NCI-H748 treated with DMSO at 0.1 percent for 48 hours (cell line): ENCODE results near the gene DHX58.
"Not testable (repeated sequence)": the region's sequence is repeated elsewhere in the genome, so short reads cannot be mapped to it uniquely, and the experiment has no call there.

Experiments used
- DNase-seq: peaks from one replicate; lab custom pipeline; 2025; lab: John Stamatoyannopoulos, UW

DHX58 gene

GRCh38 chr17:42112552-42113176 lies at the start of gene DHX58:
Gene DHX58, minus strand, starts transcription at chr17:42112714. Its CDS starts 822 bp downstream, at chr17:42111892.
- no peak for DNase-seq

- no peak for DNase-seq
Observed at GRCh38 chr17:42160531-42160910, 48.0 kb upstream of the DHX58 start.

GRCh38 chr17:42159796-42160530 lies 47.4 kb upstream of the DHX58 start:
- DNase-seq: no peak

GRCh38 chr17:42155614-42156045 lies 43.1 kb upstream of the DHX58 start:
- DNase-seq: no peak

GRCh38 chr17:42153919-42154742 lies 41.6 kb upstream of the DHX58 start:
- no peak for DNase-seq

GRCh38 chr17:42146911-42147607 lies 34.5 kb upstream of the DHX58 start:
- DNase-seq: no peak

- DNase-seq: not testable (repeated sequence)
Observed at GRCh38 chr17:42143138-42143537, 30.6 kb upstream of the DHX58 start.

GRCh38 chr17:42142371-42142896 lies 29.9 kb upstream of the DHX58 start:
- no peak for DNase-seq

- no peak for DNase-seq
Observed at GRCh38 chr17:42141382-42141781, 28.9 kb upstream of the DHX58 start.

- not testable (repeated sequence) for DNase-seq
Observed at GRCh38 chr17:42140690-42141089, 28.2 kb upstream of the DHX58 start.

- DNase-seq: no peak
Observed at GRCh38 chr17:42138749-42139492, 26.4 kb upstream of the DHX58 start.

GRCh38 chr17:42136654-42137051 lies 24.1 kb upstream of the DHX58 start:
- DNase-seq: no peak

- DNase-seq: peak; percentile 21
Observed at GRCh38 chr17:42135664-42136653, 23.4 kb upstream of the DHX58 start.

GRCh38 chr17:42135151-42135550 lies 22.6 kb upstream of the DHX58 start:
- no peak for DNase-seq

GRCh38 chr17:42133461-42134041 lies 21.0 kb upstream of the DHX58 start:
- no peak for DNase-seq

GRCh38 chr17:42132941-42133340 lies 20.4 kb upstream of the DHX58 start:
- DNase-seq: no peak

GRCh38 chr17:42131981-42132432 lies 19.5 kb upstream of the DHX58 start:
- DNase-seq: no peak

GRCh38 chr17:42131232-42131631 lies 18.7 kb upstream of the DHX58 start:
- DNase-seq: no peak

- DNase-seq: no peak
Observed at GRCh38 chr17:42130310-42130936, 17.9 kb upstream of the DHX58 start.
